NCI-H1436 (cell line): Measurements from ENCODE around the gene SYNC.
"Not testable (repeated sequence)": the region's sequence is repeated elsewhere in the genome, so short reads cannot be mapped to it uniquely, and the experiment has no call there.

Experiments used
- DNase-seq: peaks from one replicate; lab custom pipeline; 2025; lab: John Stamatoyannopoulos, UW

Gene SYNC

DNA sequence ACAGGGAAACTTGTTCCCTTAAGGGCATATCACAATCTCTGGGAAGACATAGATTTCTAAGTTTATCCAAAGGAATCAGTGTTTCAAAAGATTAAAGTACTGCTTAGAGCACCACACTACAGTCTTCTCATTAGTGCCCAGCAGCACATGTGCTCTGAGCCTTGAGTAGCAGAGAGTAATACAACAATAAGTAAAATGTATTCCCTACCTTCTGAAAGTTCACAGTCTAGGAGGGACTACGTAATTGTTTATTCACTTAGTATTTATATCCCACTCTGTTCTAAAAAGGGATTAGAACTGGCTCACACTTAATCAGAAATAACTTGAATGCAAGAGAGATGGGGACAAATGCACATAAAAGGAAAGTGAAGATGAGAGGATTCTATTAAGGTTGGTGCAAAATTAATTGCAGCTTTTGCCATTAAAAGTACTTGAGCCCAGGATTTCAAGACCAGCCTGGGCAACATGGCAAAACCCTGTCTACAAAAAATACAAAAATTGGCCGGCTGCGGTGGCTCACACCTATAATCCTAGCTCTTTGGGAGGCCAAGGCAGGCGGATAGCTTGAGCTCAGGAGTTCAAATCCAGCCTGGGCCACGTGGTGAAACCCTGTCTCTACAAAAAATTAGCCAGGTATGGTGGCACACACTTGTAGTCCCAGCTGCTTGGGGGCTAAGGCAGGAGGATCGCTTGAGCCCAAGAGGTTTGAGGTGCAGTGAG is 9.0 kb downstream of the SYNC start:
- DNase-seq = no peak

DNA sequence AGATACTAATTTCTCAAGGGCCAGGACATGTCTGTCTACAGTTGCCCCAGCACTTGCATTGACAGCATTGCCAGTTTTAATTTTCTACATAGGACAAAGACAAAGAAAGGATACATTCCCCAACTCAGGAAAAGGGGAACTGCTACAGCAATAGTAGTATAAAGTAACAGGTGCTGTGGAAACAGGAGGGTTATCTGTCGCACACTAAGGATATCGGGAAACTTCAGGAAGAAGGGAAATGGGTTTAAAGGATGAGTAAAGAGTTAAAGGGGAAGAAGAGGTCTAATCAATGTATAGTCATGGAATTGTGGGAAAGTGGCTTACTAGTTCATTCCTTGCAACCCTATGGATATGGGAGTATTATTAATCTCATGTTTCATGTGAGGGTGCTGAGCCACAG is 16.2 kb downstream of the SYNC start:
- no peak for DNase-seq

DNA sequence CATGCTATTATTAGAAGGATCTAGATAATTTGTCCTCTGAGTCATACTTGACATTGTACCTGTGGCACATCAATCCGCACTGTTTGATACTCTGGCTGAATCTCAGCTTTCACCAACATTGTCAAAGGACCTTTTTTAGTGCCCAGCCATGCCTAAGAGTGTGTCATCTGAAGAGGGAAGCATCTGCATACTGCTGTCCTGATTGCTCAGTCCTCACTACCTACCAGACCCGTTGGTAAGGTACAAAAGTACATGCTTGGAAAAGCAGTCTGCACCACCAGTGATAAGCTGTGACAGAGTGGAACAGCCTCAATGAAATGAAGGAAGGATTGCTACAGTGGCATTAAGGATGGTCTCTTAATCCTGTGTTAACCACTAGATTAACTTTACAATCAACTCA is 17.1 kb downstream of the SYNC start:
- DNase-seq = no peak

DNA sequence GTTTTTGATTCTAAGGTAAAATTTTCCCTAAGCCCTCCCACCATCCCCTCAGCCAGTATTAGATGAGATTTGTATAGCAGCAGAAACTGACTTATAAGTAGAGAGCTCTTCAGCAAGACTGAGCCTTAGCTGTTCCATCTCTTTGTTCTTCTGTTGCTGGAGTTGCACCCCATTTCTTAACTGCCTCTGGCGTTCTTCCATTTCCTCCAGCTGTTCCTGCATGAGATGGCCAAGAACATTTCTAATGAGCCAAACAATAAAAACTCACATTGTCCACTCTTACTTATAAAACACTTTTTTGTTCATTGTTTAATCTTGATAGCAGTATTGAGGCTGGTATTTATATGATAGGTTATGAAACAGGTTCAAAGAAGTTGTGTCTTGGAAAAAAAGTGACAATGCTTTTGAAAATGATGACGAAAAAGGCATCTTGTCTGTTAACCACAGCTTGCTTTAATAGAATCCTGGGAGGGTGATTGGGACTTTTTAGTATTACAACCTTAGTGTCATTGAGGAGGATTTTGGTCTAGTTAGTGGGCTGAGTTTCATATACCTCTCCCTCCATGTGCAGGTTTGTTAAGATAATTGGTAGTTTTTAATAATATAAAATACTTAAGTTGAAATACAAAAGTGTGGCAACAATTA is 18.3 kb downstream of the SYNC start:
- DNase-seq = no peak

DNA sequence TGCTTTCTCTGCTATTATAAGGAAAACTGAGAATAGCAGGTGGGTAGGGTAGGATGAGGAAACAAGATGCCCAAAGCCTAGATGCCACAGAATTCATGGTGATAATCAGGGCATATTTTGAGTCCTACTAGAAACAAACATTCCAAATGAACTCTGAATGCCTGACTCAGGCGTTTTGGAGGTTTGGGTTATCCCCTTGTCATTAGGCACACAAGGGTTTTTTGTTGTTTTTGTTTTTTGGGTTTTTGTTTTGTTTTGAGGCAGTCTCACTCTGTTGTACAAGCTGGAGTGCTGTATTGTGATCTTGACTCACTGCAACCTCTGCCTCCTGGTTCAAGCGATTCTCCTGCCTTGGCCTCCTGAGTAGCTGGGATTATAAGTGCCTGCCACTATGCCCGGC is 19.2 kb downstream of the SYNC start:
- no peak for DNase-seq

DNA sequence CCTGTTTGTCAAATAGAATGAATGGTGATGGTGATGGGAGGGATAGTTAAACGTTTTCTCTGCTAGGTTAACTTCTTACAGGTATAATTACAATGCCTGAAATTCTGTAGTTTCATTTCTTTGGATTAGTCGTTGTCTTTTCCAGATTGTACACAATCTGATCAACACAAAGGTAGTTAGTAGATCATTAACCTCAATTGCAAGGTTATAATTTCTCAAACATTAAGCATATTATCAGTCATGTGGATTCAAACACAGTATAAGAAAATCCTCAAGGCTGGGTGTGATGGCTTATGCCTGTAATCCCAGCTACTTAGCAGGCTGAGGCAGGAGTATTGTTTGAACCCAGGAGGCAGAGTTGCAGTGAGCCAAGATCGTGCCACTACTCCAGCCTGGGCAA is 20.6 kb downstream of the SYNC start:
- no peak for DNase-seq

DNA sequence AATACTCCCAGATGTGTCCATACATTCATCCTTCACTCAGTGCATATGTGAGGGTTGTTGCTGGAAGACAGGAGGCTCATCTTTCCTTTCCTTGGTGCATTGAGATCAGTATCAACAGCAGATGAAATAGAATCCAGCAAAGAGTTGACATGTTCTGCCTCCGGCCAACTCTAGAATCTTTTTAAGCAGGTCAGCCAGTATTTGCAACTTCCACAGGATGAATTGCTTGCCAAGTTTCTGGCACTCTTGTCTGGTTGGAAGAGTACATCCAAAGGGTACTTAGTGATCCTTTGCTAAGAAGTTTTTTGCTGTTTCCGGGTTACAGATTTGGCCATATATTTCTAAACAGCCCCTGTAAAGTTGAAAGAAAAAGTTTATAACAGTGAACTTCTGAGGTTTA is 21.1 kb downstream of the SYNC start:
- DNase-seq = no peak

DNA sequence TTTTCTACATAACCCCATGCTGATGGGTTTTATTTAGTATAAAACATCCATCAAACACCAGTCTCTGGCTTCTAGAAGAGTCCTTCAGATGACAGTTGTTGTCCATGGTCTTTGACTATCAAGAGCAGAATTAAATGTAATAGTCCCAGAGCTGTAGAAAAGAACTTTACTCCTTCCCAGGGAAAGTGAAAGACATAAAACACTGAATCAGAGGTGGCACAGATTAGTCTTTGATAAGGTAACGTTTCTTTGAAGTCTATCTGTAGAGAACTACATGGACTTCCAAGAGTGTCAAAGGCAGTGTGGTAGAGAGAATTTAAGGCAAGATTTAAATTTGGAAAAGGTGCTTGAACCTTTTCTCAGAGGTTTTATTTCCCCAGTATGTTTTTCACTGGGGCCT is 21.9 kb downstream of the SYNC start:
- DNase-seq = no peak

DNA sequence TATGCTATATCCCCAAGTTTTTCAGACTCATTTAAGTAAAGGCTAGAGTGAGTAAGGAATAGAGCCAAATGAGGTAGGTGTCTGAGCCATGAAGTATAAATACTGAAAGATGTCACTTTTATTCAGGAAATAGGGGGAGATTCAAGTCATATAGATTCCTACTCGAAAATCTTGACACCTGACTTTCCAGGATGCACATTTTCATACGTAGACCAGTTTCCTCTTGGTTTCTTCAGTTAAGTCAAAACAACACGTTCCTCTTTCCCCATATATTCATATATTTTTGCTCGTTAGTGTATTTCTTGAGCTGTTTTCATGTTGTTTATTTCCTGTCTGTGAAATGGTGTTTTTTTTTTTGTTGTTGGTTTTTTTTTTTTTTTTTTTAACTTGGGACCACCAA is 22.6 kb downstream of the SYNC start:
- DNase-seq = not testable (repeated sequence)

DNA sequence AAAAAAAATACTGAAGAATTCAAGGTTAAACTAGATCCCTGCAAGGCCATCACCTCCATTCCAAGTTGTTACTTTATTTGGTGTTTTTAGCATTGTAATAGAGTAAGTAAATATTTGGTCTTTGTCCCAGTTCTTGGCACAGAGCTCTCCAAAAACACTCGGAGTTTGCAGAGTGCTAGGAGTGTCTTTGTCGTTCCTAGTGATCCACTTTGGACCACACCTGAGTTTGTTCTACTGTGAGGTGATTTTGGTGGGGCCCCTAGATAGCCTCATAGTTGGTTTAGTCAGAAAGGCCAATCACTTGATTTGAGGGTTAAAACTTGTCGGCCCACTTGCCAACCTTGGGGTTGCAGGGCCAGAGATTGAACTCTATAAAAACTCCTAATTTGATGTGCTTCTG is 25.6 kb downstream of the SYNC start:
- DNase-seq = no peak

DNA sequence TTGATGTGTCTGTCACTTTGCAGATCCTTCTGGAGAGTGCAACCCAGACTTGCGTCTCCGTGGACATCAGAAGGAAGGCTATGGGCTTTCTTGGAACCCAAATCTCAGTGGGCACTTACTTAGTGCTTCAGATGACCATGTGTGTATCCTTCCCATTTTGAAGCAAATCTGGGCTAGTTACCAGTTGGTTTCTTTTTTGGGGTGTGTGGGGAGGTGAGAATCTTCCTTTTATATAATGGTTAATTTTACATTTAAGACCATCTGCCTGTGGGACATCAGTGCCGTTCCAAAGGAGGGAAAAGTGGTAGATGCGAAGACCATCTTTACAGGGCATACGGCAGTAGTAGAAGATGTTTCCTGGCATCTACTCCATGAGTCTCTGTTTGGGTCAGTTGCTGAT is 33.9 kb downstream of the SYNC start:
- not testable (repeated sequence) for DNase-seq

DNA sequence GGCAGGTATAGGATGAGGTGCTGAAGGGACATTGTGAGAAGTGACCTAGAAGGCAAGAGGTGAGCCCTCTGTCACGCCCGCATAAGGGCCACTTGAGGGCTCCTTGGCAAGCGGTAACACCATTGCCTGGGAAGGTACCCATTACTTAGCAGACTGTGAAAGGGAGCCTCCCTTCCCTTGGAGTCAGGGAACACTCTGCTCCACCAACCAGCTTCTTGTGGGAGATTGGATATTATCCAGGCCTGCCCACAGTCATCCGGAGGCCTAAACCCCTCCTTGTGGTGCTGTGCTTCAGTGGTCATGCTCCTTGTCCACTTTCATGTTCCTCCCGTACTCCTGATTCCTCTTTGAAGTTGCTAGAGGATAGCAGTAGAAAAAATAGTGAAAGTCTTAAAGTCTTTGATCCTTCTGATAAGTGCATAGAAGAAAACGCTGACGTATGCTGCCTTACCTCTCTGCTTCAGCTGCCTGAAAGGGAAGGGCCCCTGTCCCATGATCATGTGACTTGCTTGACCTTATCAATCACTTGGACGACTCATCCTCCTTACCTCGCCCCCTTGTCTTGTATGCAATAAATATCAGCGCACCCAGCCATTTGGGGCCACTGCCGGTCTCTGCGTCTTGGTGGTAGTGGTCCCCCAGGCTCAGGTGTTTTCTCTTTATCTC is 35.5 kb downstream of the SYNC start:
- no peak for DNase-seq

DNA sequence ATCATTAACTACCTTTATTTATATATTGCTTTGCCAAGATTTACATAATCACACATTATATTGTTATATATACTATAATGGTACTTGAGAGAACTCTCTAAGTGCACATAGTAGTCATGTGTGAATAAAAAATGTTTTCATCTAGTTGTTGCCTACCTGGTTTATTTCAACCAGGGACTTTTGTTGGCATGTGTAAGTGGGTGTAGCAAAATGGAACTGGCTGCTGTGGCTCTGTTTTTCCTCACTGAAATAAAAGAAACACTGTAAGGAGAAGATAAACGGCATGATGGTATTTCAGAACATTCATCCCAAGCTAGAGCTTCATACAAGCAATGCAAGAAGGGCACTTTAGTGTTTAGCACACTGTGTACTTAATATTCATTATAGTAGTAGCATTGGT is 36.7 kb downstream of the SYNC start:
- DNase-seq = no peak

DNA sequence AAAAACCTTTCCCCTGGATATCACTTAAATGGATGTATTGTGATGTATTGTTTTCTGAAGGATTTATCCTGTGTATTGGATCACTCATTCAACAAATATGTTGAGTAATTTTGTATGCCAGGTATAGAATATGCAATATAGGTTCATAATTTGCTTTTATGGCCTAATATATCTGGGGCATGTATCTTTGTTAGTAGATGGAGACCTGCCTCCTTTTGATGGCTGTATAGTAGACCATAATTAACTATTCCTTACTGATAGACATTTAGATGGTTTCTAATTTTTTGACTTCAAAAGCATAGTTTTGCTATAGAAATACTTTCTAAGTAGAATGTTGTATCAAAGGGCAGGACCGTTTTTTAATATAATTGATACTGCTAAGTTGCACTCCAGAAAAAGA is 43.0 kb downstream of the SYNC start:
- no peak for DNase-seq

DNA sequence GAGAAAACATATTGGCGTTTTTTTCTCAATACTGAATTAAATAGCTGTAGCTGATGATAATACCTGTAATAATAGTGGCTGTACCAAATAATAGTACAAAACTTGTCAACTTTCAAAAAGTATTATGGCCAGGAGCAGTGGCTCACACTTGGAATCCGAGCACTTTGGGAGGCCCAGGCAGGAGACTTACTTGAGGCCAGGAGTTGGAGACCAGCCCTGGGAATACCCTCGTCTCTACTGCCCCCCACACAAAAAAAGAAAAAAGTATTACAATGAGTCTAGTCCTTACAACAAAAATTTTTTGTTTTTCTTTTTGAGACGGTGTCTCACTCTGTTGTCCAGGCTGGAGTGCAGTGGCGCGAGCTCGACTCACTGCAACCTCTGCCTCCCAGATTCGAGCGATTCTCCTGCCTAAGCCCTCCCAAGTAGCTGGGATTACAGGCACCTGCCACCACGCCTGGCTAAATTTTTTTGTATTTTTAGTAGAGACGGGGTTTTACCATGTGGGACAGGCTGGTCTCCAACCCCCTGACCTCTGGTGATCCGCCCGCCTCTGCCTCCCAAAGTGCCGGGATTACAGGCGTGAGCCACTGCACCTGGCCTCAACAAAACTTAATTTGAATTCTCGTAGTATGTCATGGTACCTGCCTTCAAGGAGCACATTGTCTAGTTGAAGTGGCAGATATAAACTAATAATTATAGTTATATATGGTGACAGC is 50.2 kb downstream of the SYNC start:
- no peak for DNase-seq

DNA sequence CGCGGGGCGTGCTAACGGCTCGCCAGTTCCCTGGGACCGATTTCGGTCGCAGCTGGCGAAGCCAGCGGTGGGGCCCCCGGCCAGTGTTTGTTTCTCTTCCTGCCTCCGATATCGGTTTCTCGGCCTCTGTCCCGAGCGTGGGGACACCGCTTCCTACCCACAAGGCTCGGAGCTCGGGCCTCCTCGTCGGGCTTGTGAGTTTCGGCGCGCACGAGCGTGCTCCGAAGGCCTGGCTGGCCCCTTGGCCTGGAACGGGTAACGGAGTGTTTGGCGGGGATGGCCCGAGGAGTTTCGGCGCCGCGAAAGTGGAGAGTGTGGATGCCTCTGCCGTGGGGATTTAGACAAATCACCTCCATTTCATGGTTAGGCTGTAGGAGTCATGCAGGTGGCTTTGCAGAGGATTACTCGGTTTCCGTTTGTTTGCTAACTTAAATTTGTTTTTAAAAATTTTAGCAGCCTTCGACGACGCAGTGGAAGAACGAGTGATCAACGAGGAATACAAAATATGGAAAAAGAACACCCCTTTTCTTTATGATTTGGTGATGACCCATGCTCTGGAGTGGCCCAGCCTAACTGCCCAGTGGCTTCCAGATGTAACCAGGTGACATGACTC is 51.0 kb downstream of the SYNC start:
- DNase-seq = peak; percentile 37

DNA sequence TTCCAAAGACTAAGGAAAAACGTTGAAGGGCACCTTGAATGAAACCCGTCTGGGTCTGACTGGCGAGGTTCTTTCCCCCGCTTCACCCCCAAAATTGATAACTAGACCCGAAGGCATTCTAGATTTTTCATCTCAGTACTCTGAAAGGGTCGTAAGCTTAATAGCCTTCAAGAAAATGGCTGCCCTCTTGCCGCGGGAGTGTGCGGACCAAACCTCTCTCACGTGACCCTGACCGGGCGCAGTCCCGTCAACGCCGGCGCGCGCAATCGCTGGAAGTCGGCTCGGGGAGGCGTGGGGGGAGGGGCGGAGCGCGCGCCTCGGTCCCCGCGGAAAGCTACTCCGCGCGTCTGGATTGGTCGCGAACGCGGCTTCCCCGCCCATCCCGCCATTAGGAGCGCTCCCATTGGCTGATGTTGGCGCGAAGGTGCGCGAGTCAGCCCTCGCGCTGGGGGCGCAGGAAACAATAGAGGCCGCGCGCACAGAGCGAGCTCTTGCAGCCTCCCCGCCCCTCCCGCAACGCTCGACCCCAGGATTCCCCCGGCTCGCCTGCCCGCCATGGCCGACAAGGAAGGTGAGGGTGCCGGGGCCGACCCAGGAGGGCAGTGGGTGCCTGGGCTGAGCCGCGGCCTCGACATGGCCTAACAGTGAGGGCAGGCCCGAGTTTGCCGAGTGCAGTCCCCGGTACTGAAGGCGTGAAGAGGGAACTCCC is 51.7 kb downstream of the SYNC start, which contains the start of gene RBBP4:
Gene RBBP4 (plus strand): TSS at position 457 of the 709 bp plus-strand sequence. CDS start 99 bp downstream, at position 556.
- peak; percentile 97 for DNase-seq

DNA sequence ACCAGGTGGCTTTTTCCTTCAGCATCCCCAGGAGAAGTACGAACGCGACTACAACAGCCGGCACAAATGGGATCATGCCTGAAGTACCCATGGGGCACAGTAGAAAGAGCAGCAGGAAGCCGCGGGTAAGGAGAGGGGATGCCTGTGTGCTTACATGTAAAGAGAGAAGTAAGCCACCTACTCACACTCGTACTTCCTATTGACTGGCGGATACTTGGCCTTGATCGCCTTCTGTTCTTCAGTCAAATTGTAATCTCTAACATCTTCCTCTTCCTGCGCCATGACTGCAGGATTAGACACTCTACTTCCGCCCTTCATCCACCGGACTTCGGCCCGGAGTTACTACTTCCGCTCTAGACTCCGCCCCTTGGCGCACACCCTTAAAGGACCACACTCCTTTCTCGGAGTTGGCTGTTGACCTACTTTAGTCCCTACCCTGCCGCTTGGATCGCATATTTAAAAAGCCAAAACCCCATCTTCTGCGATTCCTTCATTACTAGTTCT is 52.3 kb downstream of the SYNC start, which contains the start of gene ZBTB8OS:
Gene ZBTB8OS (minus strand): TSS at position 303 of the 504 bp plus-strand sequence. CDS start 21 bp downstream, at position 282.
- peak; percentile 90 for DNase-seq

DNA sequence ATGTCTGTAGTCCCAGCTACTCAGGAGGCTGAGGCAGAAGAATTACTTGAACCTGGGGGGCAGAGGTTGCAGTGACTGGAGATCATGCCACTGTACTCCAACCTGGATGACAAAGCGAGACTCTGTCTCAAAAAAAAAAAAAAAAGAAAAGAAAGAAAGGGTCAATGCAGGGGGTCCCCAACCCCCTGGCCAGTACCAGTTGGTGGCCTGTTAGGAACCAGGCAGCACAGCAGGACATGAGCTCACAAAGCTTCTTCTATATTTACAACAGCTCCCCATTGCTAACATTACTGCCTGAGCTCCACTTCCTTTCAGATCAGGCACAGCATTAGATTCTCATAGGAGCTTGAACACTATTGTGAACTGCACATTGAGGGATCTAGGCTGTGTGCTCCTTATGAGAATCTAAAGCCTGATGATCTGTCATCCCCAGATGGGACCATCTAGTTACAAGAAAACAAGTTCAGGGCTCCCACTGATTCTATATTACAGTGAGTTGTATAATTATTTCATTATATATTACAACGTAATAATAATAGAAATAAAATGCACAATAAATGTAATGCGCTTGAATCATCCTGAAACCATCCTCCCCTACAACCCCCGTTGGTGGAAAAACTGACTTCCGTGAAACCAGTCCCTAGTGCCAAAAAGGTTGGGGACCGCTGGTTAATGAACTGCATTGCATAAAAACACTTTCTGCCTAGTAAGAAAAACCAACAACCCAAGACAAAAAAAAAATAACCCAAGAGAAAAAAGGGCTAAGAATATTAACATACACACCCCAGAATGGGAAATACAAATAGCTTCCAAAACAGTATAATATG is 55.0 kb downstream of the SYNC start:
- DNase-seq = no peak

DNA sequence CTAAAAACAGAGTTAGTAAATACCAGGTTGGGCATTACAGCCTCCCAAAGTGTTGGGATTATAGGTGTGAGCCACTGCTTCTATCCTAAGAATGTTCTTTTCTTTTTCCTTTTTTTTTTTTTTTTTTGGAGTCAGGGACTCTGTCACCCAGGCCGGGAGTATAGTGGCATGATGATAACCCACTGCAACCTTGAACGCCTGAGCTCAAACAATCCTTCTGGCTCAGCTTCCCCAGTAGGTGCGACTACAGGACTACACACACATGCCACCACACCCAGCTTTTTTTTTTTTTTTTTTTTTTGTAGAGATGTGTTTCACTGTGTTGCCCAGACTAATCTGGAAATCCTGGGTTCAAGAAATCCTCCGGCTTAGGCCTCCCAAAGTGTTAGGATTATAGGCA is 58.1 kb downstream of the SYNC start:
- no peak for DNase-seq
